Measurements from ENCODE around the gene SSUH2.
"Not testable (repeated sequence)": the region's sequence is repeated elsewhere in the genome, so short reads cannot be mapped to it uniquely, and the experiment has no call there.

SSUH2 gene

GRCh38 chr3:8660175-8661118, 15.8 kb upstream of the SSUH2 start:
- H3K27ac ChIP-seq = no peak overlapping the region
- H3K4me3 ChIP-seq = no peak overlapping the region

- Histone ChIP-seq H3K4me3 (no peak overlapping the region), H3K27ac (no peak overlapping the region)
Observed at GRCh38 chr3:8659242-8659641, 14.6 kb upstream of the SSUH2 start.

GRCh38 chr3:8658306-8659212, 14.0 kb upstream of the SSUH2 start:
- no peak overlapping the region for H3K4me3 ChIP-seq
- no peak overlapping the region for H3K27ac ChIP-seq

- H3K27ac ChIP-seq = peak overlapping the region in 2 of 21 experiments; percentile 10 to 39
Observed at GRCh38 chr3:8657804-8658305, 13.3 kb upstream of the SSUH2 start.

GRCh38 chr3:8656240-8656639, 11.6 kb upstream of the SSUH2 start:
- no peak overlapping the region for H3K4me3 ChIP-seq
- H3K27ac ChIP-seq = no peak overlapping the region

More at GRCh38 chr3:8657804-8658305, 13.3 kb upstream of the SSUH2 start:
- no peak overlapping the region for H3K4me3 ChIP-seq

GRCh38 chr3:8655387-8655835, 10.8 kb upstream of the SSUH2 start:
- Histone ChIP-seq H3K4me3 (no peak overlapping the region), H3K27ac (no peak overlapping the region)

- H3K4me3 ChIP-seq, H3K27ac ChIP-seq: not testable (repeated sequence)
Observed at GRCh38 chr3:8654572-8655329, 10.2 kb upstream of the SSUH2 start.

- H3K27ac ChIP-seq = no peak overlapping the region
Observed at GRCh38 chr3:8653800-8654408, 9.3 kb upstream of the SSUH2 start.

GRCh38 chr3:8652324-8652987, 7.9 kb upstream of the SSUH2 start:
- no peak overlapping the region for H3K4me3 ChIP-seq
- no peak overlapping the region for H3K27ac ChIP-seq

More at GRCh38 chr3:8653800-8654408, 9.3 kb upstream of the SSUH2 start:
- no peak overlapping the region for H3K4me3 ChIP-seq

- Histone ChIP-seq H3K4me3 (no peak overlapping the region), H3K27ac (no peak overlapping the region)
Observed at GRCh38 chr3:8651418-8652323, 7.1 kb upstream of the SSUH2 start.

- no peak overlapping the region for H3K27ac ChIP-seq
- no peak overlapping the region for H3K4me3 ChIP-seq
Observed at GRCh38 chr3:8650583-8651416, 6.2 kb upstream of the SSUH2 start.

GRCh38 chr3:8649757-8650156, 5.2 kb upstream of the SSUH2 start:
- no peak overlapping the region for H3K4me3 ChIP-seq
- no peak overlapping the region for H3K27ac ChIP-seq

- H3K4me3 ChIP-seq = no peak overlapping the region
- H3K27ac ChIP-seq = no peak overlapping the region
Observed at GRCh38 chr3:8648909-8649741, 4.5 kb upstream of the SSUH2 start.

- Histone ChIP-seq H3K4me3 (no peak overlapping the region), H3K27ac (no peak overlapping the region)
Observed at GRCh38 chr3:8647137-8647985, 2.8 kb upstream of the SSUH2 start.
